Left ventricle myocardium inferior (tissue), 1 donor: ENCODE data around the gene ZNF101. TPM values are rescaled to one million over a fixed set of nuclear protein-coding genes. Genes with fewer than 3 reads are reported as not detected.
A peak's percentile ranks its signal among the peaks of the same experiment; 100 is the strongest.
"Not testable (repeated sequence)": the region's sequence is repeated elsewhere in the genome, so short reads cannot be mapped to it uniquely, and the experiment has no call there.

Experiments
- DNase-seq: peaks from one replicate; pipeline ENCODE4 v3.0.0-alpha.2; 2020
- H3K27ac ChIP-seq: fragments of 200-600 bp; replicated peaks from 2 replicates; pipeline ENCODE4 v1.8.0; 2021
- H3K27me3 ChIP-seq: fragments of 200-600 bp; 2 replicates; pipeline ENCODE4 v1.8.0; 2021; ENCODE audit warnings: low read depth
- H3K36me3 ChIP-seq: fragments of 200-600 bp; 2 replicates; pipeline ENCODE4 v1.8.0; 2021
- H3K4me1 ChIP-seq: fragments of 200-600 bp; 2 replicates; pipeline ENCODE4 v1.8.0; 2021
- H3K4me3 ChIP-seq: fragments of 200-600 bp; 2 replicates; pipeline ENCODE4 v1.8.0; 2021; ENCODE audit warnings: mild to moderate bottlenecking, moderate library complexity
- H3K9me3 ChIP-seq: fragments of 200-600 bp; replicated peaks from 2 replicates; pipeline ENCODE4 v1.8.0; 2021
- CTCF ChIP-seq: fragments of 200-600 bp; IDR thresholded peaks from 2 replicates; pipeline ENCODE4 v1.8.0; 2021; ENCODE audit warnings: antibody characterized with exemption, mild to moderate bottlenecking, borderline replicate concordance
- intact Hi-C: fragments of 100-400 bp; cut with micrococcal nuclease; formaldehyde crosslinking; loops from one replicate; pipeline ENCODE4 v1.11.0; 2022
- total RNA-seq: library from RNA; stranded (reverse); fragmentation: NEBNext Ultra II Directional; extraction: Animal tissue kit (Norgen Biotek cat#: 25700); gene quantifications from one replicate; pipeline ENCODE4 v1.2.1, GENCODE V29; 2021
- donor health status: DM: no; HTN: yes; CAD: no; lungs with severe emphysema.

ZNF101 gene
- total RNA-seq, 1 donor from 2014 or later = 4.2 TPM

DNA sequence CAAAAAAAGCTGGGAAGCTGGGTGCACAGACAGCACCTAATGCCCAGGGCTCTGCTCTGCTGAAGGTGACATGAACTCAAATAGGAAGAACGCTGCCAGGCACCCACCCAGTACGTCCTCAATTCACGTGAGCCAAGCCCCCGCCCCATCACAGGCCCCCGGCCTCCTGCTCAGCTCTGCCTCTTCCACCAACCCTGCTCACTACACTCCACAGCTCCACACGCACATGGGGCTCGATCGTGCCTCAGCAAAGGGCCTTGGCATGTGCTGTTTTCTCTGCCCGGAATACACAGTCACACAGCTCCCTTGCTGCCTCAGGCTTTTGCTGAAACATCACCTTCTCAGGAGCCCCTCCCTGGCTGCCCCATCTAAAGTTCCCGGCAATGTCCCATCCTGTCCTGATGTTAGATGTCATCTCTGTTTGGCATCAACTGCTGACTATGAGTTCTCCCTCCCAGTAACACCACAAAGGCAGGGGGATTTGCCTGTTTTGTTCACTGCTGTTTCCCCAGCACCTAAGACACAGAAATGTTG lies 7.4 kb upstream of the ZNF101 start:
- no peak for TF ChIP-seq CTCF
- no peaks in the 10 kb centered on the region for H3K9me3 ChIP-seq
- no peak for DNase-seq
- intact Hi-C loops = no loop called here
- no peak overlapping the region for H3K4me3 ChIP-seq
- H3K27ac ChIP-seq = no peak overlapping the region
- no peaks in the 10 kb centered on the region for H3K27me3 ChIP-seq
- peaks cover 29% of the 10 kb centered on the region for H3K4me1 ChIP-seq
- H3K36me3 ChIP-seq = peaks cover 37% of the 10 kb centered on the region

- Histone ChIP-seq H3K4me1 (peaks cover 29% of the 10 kb centered on the region), H3K9me3 (no peaks in the 10 kb centered on the region), H3K27ac (no peak overlapping the region), H3K36me3 (peaks cover 31% of the 10 kb centered on the region), H3K27me3 (no peaks in the 10 kb centered on the region), H3K4me3 (peak overlapping the region; percentile 91)
- intact Hi-C loops = no loop called here
- TF ChIP-seq CTCF = no peak
- DNase-seq = no peak
Observed at GRCh38 chr19:19661675-19662251, 6.9 kb upstream of the ZNF101 start.

- H3K36me3 ChIP-seq = peaks cover 25% of the 10 kb centered on the region
- no peaks in the 10 kb centered on the region for H3K9me3 ChIP-seq
- TF ChIP-seq CTCF = no peak
- peaks cover 29% of the 10 kb centered on the region for H3K4me1 ChIP-seq
- H3K4me3 ChIP-seq = peak overlapping the region; percentile 91
- DNase-seq = no peak
- no peaks in the 10 kb centered on the region for H3K27me3 ChIP-seq
- H3K27ac ChIP-seq = no peak overlapping the region
- intact Hi-C loops = no loop called here
Observed at GRCh38 chr19:19662344-19662743, 6.3 kb upstream of the ZNF101 start.

DNA sequence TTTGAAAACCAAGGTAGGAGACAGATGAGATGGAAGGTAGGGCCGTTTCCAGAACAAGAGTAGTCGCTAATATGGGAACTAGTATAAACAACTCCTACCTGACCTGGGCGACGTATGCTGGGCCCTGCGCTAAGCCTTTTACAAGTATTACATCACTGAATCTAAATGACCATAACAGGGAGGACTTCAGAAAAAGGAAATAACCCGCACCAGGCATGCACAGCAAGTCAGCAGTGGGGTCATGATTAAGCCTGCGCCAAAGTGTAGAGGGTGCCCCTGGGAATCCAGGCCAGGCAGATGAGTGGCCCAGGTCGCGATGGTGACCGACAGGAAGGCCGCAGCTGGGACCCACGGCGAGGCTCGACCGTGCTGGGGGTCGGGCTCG lies 5.8 kb upstream of the ZNF101 start:
- Histone ChIP-seq H3K36me3 (peaks cover 20% of the 10 kb centered on the region), H3K27me3 (no peaks in the 10 kb centered on the region), H3K4me3 (peak overlapping the region; percentile 91), H3K27ac (peak overlapping the region; percentile 96), H3K4me1 (peaks cover 29% of the 10 kb centered on the region), H3K9me3 (no peaks in the 10 kb centered on the region)
- intact Hi-C loops = no loop called here
- TF ChIP-seq CTCF = no peak
- DNase-seq = peak; percentile 34

- peaks cover 14% of the 10 kb centered on the region for H3K36me3 ChIP-seq
- H3K27me3 ChIP-seq = no peaks in the 10 kb centered on the region
- intact Hi-C loops = no loop called here
- peak; percentile 42 for TF ChIP-seq CTCF
- peak; percentile 95 for DNase-seq
- peak within 1 kb of the TSS; percentile 91 for H3K4me3 ChIP-seq
- H3K4me1 ChIP-seq = peaks cover 34% of the 10 kb centered on the region
- peak within 1 kb of the TSS; percentile 96 for H3K27ac ChIP-seq
- no peaks in the 10 kb centered on the region for H3K9me3 ChIP-seq
Observed at GRCh38 chr19:19663256-19664120, 5.2 kb upstream of the ZNF101 start, which contains the start of gene ATP13A1. Gene ATP13A1, minus strand, starts transcription at chr19:19663676. Its CDS starts 10 bp downstream, at chr19:19663666.

GRCh38 chr19:19665420-19665948 lies 3.2 kb upstream of the ZNF101 start:
- H3K4me1 ChIP-seq = peaks cover 52% of the 10 kb centered on the region
- DNase-seq, H3K27me3 ChIP-seq, intact Hi-C loops, H3K9me3 ChIP-seq, H3K4me3 ChIP-seq, H3K36me3 ChIP-seq, H3K27ac ChIP-seq: not testable (repeated sequence)
